ENCODE measurements around the gene AGPS.
"Not testable (repeated sequence)": the region's sequence is repeated elsewhere in the genome, so short reads cannot be mapped to it uniquely, and the experiment has no call there.

AGPS gene

DNA sequence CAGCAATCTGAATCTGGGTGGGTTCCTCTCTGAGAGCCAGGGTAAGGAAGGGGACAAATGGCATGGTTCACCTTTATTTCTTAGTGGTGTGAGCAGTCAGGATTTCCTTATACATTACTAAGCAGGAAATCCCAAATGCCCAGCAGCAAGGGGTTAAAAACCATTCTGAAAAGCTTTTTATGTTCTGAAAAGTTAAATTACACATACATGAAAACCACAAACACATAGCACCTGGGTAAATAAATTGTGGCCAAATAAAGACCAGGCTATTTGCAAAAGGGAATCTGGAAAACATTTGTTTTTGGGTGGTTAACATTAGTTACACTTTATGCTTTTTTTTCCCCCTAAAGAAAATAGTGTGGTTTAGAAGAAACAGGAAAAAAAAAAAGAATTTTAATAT, 156.1 kb downstream of the AGPS start:
- no peaks in the 10 kb centered on the region for H3K36me3 Mint-ChIP-seq (ENCODE audit: low read depth)

DNA sequence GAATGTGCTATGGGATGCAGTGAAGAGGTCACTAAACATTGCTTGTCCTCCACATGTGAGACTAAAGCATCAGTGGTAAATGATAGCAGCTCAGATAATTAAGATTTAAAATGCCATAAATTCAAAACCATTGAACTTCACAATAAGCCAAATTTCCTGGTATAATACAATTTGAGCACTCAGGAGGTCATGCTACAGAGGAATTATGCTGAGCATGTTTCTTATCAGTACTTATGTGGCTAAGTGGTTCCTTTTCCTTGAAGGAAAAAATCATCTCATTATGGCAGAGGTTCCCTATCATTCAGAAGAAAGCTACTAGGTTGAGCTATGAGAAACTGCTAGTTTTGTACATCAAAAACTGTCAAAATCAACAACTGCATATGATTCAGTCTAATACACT, 156.6 kb downstream of the AGPS start:
- no peaks in the 10 kb centered on the region for H3K36me3 Mint-ChIP-seq (ENCODE audit: low read depth)
- peaks cover 18% of the 10 kb centered on the region for H3K4me1 Mint-ChIP-seq (ENCODE audit: low read depth)
- no peak overlapping the region for H3K4me3 Mint-ChIP-seq
- no peaks in the 10 kb centered on the region for H3K9me3 Mint-ChIP-seq
- no peaks in the 10 kb centered on the region for H3K27me3 Mint-ChIP-seq
- no peak overlapping the region for H3K27ac Mint-ChIP-seq

More for the DNA sequence above, 156.1 kb downstream of the AGPS start:
- Mint-ChIP-seq H3K27ac (no peak overlapping the region), H3K27me3 (no peaks in the 10 kb centered on the region), H3K9me3 (no peaks in the 10 kb centered on the region), H3K4me1 (ENCODE audit: low read depth) (peaks cover 16% of the 10 kb centered on the region), H3K4me3 (no peak overlapping the region)

DNA sequence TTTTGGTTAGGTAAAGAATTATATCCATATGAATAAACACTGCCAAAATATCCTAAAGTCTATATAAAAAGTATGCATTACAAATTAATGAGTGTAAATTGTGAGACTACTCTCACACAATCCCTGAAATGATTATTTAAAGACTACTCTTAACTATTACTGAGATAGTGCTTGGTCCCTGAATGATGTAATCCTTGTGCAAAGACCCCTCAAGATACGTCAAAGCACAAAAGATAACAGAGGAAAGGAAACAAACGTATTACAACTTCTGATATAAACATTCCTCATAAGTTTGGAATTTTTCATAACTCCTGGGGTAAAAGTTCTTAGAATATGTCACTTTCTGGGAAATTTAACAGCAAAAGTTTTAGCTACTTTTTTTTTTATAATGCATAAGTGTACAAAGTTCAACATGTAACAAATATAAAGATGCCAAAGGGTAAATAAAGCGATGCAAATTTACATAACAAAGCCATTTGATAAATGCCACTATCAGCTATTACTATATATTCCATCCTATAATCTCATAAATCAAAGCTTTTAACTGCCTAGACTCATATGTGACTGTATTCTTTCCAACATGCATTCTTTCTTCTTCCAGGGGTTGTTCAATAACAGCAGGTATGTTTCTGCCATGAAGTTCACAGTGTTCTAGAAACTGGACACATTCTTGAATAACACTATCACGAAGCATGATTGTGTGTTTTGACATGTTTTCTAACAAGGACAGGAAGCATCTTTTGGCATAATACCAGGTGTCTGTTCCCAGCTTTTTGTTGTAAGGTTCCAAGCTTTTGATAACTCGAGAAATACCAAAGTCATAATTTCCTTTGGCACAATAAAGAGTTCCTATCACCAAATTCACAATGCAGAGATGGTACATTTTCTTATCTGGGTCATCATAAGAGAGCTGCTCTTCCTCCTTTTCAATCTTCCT, 158.0 kb downstream of the AGPS start:
- Mint-ChIP-seq H3K36me3 (ENCODE audit: low read depth) (no peaks in the 10 kb centered on the region), H3K4me1 (ENCODE audit: low read depth) (peaks cover 18% of the 10 kb centered on the region), H3K27ac (no peak overlapping the region), H3K4me3 (no peak overlapping the region), H3K9me3 (no peaks in the 10 kb centered on the region), H3K27me3 (no peaks in the 10 kb centered on the region)

DNA sequence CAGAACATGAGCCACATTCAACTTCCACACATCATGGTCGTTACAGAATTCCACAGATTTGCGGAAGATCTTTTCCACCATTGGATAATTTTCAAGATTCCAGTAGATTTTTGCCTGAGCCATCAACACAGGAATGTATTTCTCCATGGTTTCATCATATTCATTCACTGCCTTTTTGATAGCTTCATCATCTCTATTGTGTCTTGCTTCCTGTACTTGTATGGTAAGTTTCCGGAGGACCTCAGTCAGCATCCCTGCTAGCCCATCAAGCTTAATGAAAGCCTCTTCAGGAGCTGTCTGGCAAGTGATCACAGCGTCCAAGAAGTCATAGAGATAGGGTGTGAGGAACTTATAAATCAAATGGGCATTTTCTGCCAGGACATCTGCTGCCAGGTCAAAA, 158.8 kb downstream of the AGPS start:
- H3K27me3 Mint-ChIP-seq; H3K4me3 Mint-ChIP-seq; H3K36me3 Mint-ChIP-seq (ENCODE audit: low read depth); H3K27ac Mint-ChIP-seq; H3K9me3 Mint-ChIP-seq: not testable (repeated sequence)
- peaks cover 18% of the 10 kb centered on the region for H3K4me1 Mint-ChIP-seq (ENCODE audit: low read depth)

DNA sequence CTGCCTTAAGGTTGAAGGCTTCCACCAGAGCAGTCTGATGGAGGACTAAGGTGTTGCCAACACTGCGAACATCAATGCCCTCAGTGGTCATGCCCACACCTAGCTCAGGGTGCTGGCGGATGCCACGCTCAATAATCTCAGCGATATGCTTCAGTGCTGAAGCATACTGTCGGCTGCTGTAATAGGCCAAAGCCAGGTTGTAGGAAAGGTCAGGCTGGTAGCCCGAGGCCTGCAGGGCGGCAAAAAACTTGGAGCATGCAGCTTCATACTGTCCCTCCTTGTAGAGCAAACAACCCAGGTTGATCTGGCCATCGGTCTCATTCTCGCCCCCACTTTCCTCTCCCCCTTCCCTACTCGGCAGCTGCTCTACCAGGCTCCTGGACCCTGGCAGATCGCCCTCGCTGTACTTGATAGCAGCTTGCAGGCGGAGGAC, 159.4 kb downstream of the AGPS start:
- H3K27me3 Mint-ChIP-seq: no peaks in the 10 kb centered on the region
- no peaks in the 10 kb centered on the region for H3K9me3 Mint-ChIP-seq
- peak overlapping the region; percentile 97 for H3K4me3 Mint-ChIP-seq
- H3K27ac Mint-ChIP-seq: peak overlapping the region; percentile 99
- peaks cover 18% of the 10 kb centered on the region for H3K4me1 Mint-ChIP-seq (ENCODE audit: low read depth)
- no peaks in the 10 kb centered on the region for H3K36me3 Mint-ChIP-seq (ENCODE audit: low read depth)

DNA sequence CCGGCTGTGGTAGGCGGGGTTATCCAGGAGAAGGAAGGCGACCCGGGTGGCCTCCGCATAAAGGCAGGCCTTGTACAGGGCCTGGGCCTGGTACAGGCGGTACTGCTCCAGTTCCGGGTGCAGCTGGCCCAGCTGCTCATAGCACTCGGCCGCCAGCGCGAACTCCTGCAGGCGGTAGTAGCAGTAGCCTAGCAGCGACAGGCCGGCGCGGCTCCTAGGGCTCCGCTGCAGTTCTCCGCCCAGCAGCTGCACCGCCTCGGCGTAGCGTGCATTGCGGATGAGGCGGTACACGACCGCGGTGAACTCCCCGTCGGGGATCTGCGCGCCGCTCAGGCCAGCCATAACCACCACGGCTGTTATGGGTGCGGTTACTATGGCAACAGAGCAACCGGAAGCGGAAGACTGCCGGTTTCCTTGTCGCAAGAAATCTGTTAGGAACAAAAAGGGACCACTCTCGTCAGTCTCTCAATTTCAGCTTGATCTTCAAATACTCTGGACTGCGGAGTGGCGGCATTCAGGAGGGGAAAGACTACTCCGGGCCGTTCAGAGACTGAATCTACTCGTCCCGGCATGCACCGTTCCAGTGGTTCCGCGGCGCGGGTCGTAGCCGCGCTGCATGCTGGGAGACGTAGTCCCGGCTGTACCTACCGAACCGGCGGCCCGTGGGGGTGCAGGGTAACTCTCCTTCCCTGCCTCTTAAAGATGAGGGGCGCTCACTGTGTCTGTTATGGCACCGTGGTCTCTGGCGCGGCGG, 160.0 kb downstream of the AGPS start:
- Mint-ChIP-seq H3K27ac (peak overlapping the region; percentile 99), H3K4me1 (ENCODE audit: low read depth) (peaks cover 13% of the 10 kb centered on the region), H3K9me3 (no peaks in the 10 kb centered on the region), H3K4me3 (peak overlapping the region; percentile 97), H3K27me3 (no peaks in the 10 kb centered on the region), H3K36me3 (ENCODE audit: low read depth) (no peaks in the 10 kb centered on the region)

DNA sequence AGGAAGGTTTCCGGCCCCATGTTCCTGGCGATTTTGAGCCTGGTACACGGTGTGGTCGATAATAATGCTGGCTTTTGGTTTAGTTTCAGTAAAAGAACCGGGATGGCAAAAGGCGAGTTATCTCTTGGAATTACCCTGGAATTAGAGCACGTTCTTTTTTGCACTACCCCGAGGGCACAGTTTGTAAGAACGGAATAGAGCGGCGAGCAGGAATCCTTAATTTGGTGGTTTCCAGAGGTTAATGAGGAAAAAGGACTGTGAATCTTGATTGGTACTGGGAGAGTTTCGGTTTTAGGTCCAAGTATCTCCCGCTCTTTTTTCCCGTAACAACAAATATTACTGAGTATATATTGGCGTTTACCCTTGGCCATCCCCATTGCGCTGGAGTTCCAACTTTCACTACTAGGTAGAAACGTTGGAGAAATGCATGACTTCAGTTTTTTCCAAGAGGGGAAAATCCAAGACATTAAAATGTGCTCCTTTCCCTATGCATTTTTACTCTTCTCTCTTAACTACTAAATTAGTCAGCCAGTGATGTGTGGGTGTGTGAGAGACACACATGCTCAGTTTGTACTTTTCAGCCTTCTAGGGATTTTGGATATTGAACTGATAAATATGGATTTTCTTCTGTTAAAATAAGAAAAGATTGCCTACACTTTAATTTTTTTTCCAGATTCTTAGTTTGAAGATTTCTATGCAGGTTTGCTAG, 160.8 kb downstream of the AGPS start:
- H3K27ac Mint-ChIP-seq: peak overlapping the region; percentile 99
- peaks cover 13% of the 10 kb centered on the region for H3K4me1 Mint-ChIP-seq (ENCODE audit: low read depth)
- H3K4me3 Mint-ChIP-seq: peak overlapping the region; percentile 97
- H3K27me3 Mint-ChIP-seq: no peaks in the 10 kb centered on the region
- no peaks in the 10 kb centered on the region for H3K36me3 Mint-ChIP-seq (ENCODE audit: low read depth)
- no peaks in the 10 kb centered on the region for H3K9me3 Mint-ChIP-seq

DNA sequence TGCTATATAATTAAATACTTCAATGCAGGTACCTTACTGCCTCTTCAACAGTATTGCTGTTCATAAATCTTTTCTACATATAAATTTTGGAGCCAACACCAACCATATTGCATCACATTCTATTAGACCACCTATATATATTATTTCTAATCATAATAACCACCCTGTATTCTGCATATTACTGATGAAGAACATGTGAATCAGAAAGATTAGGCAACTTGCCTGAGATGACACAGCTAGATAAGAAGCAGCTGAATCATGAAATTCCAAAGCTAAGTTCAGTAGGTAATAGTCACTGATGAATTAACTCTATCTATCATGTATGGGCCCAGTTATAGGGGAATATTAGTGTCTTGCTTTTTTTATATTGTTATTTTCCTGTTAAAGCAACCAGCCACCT, 161.8 kb downstream of the AGPS start:
- Mint-ChIP-seq H3K27me3 (no peaks in the 10 kb centered on the region), H3K4me3 (no peak overlapping the region), H3K27ac (no peak overlapping the region), H3K36me3 (ENCODE audit: low read depth) (no peaks in the 10 kb centered on the region), H3K9me3 (no peaks in the 10 kb centered on the region), H3K4me1 (ENCODE audit: low read depth) (peaks cover 13% of the 10 kb centered on the region)

DNA sequence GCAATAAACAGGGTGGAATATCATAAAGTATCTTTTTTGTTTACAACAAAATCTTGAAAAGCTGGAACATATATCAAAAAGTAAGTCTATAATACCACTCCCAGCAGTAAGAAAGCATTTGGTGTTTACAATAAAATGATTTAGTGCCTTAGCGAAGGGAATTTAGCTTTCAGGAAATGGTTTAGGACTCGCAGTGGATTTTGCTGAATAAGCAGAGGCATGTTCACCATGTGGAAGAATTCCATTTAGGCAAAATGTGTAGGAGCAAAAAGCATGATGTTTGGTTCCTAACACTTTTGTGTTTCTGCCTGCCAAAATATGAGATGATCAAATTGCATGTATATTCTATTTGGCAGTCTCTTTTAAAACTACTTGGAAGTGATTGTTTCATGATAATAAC, 163.6 kb downstream of the AGPS start:
- Mint-ChIP-seq H3K4me1 (ENCODE audit: low read depth) (peaks cover 13% of the 10 kb centered on the region), H3K27me3 (no peaks in the 10 kb centered on the region), H3K36me3 (ENCODE audit: low read depth) (no peaks in the 10 kb centered on the region), H3K4me3 (no peak overlapping the region), H3K9me3 (no peaks in the 10 kb centered on the region), H3K27ac (no peak overlapping the region)

DNA sequence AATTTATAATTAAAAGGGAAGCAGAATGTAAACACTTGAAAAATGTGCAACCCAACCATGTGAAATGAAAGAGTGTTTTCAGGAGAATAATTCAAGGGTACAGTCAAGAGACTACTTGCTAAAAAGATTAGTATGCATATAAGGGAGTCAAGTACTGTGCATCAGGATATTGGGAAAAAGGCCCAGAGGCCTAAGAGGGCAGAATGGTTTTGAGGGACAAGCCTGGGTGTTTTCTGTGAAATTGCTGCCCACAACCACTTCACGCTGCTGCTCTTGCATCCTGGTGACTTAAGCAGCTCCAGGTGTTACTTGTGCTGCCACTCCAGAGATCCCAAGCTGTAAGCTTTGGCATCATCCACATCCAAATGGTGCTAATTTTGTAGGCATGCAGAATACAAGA, 165.2 kb downstream of the AGPS start:
- Mint-ChIP-seq H3K4me1 (ENCODE audit: low read depth) (peaks cover 10% of the 10 kb centered on the region), H3K36me3 (ENCODE audit: low read depth) (no peaks in the 10 kb centered on the region), H3K27ac (no peak overlapping the region), H3K4me3 (no peak overlapping the region), H3K9me3 (no peaks in the 10 kb centered on the region), H3K27me3 (no peaks in the 10 kb centered on the region)

DNA sequence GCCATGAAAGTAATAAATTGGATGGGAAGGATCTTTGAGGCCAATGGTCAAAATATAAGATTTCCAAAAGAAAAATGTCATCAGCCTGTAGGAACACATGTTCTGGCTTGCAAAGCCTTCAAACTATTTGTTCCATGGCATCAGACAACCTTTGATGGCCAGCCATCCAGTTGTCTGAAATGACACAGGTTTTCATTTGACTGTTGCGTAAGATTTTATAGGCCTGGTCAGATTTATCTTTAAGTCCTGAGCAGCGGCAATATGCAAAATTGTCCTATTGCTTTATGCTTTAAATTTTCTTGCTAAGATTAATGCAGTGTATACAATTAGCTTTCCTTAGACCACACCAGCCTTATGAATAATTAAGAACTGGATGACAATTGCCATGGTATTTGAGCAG, 167.1 kb downstream of the AGPS start:
- Mint-ChIP-seq H3K4me3 (no peak overlapping the region), H3K36me3 (ENCODE audit: low read depth) (no peaks in the 10 kb centered on the region), H3K9me3 (no peaks in the 10 kb centered on the region), H3K27me3 (no peaks in the 10 kb centered on the region), H3K4me1 (ENCODE audit: low read depth) (no peaks in the 10 kb centered on the region), H3K27ac (no peak overlapping the region)

DNA sequence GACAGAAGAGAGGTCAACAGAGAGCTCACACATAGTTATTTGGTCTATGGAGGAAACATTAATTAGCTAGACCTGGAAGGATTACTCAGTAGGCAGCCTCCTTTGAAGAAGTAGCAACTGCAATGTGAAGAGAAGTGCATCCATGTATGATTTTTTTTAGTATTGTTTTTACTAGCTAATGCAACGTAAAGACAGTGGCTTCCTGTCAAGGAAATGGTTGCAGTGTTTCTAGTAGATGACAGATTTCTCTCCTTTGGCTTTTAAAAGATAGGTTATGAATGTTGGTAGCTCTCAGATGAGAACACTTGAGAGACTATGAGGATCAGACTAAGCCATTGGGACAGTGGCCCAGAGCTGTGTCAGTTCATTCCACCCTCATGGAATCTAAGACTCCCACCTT, 175.8 kb downstream of the AGPS start:
- no peaks in the 10 kb centered on the region for H3K4me1 Mint-ChIP-seq (ENCODE audit: low read depth)
- H3K27me3 Mint-ChIP-seq: no peaks in the 10 kb centered on the region
- no peaks in the 10 kb centered on the region for H3K36me3 Mint-ChIP-seq (ENCODE audit: low read depth)
- no peak overlapping the region for H3K4me3 Mint-ChIP-seq
- H3K9me3 Mint-ChIP-seq: no peaks in the 10 kb centered on the region
- H3K27ac Mint-ChIP-seq: no peak overlapping the region

DNA sequence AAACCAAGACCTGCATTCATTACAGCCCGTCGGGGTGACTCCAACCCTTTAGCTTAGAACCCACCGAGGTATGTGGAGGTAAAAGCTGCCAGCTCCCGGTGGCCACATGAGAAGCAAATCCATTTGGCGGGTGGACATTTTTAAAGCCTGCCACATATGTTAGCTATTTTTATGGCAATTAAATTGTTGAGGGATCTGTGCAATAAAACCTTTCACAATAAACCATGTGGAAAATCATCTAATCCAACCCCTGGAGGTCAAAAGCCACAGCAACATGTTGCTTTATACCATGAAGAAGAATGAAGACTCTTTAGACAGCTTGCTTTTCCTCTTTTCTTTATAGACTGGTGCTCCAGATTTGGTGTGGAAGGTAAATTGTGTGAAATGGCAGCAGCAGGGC, 176.3 kb downstream of the AGPS start:
- H3K9me3 Mint-ChIP-seq: no peaks in the 10 kb centered on the region
- H3K4me1 Mint-ChIP-seq (ENCODE audit: low read depth): no peaks in the 10 kb centered on the region
- H3K36me3 Mint-ChIP-seq (ENCODE audit: low read depth): no peaks in the 10 kb centered on the region
- H3K27me3 Mint-ChIP-seq: peaks cover 3% of the 10 kb centered on the region
- H3K27ac Mint-ChIP-seq: no peak overlapping the region
- no peak overlapping the region for H3K4me3 Mint-ChIP-seq

DNA sequence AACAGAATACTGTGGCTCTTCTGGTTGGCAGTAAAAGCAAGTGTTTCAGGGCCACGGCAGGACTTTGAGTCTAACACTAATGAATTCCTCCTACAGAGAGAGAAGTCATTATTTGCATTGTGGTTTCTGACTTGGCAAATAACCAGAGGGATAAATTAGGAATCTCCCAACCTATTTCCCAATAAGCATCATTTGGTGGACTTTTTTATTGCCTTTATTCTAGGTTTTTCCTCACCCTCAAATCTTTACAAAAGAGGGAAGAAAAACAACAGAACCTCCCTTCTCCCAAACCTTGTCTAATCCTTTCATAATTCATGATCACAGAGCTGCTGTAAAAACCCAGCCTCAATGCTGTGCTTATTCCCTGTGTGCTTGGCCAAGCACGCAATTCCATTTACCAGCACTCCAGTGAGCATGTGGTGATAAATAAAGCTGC, 179.7 kb downstream of the AGPS start:
- no peaks in the 10 kb centered on the region for H3K4me1 Mint-ChIP-seq (ENCODE audit: low read depth)
- H3K27me3 Mint-ChIP-seq: peaks cover 3% of the 10 kb centered on the region
- H3K27ac Mint-ChIP-seq: no peak overlapping the region

DNA sequence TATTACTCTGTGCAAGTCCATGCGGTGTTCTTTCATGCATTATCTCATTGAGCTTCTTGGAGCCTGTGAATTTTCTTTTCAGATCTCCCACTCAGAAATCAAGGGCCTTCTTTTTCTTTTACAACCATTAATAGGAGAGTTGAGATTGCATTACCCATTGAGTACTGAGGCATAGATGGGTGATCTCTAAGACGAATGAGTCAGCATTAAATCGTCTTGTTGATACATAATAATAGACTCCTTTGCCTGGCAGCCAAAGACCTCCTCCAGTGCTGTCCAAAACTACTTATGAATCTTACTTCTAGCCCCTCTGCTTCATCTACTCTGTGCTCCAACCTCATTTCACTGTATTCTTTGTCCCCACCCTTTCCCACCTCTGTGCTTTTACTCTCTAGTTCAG, 180.5 kb downstream of the AGPS start:
- Mint-ChIP-seq H3K27ac (no peak overlapping the region), H3K4me1 (ENCODE audit: low read depth) (no peaks in the 10 kb centered on the region), H3K4me3 (no peak overlapping the region), H3K27me3 (peaks cover 3% of the 10 kb centered on the region), H3K36me3 (ENCODE audit: low read depth) (no peaks in the 10 kb centered on the region), H3K9me3 (no peaks in the 10 kb centered on the region)

More for the DNA sequence above, 179.7 kb downstream of the AGPS start:
- H3K9me3 Mint-ChIP-seq: no peaks in the 10 kb centered on the region
- no peaks in the 10 kb centered on the region for H3K36me3 Mint-ChIP-seq (ENCODE audit: low read depth)
- H3K4me3 Mint-ChIP-seq: no peak overlapping the region
